Upper lobe of left lung (tissue), 6 donors: ENCODE results near the gene UVSSA. TPM values are rescaled to one million over a fixed set of nuclear protein-coding genes. Genes with fewer than 3 reads are reported as not detected.

ENCODE experiments used
- ATAC-seq, 2 donors: fragments of 200-7000 bp; cut with Tn5 transposase; one replicate each; pipeline ENCODE4 v1.9.1; 2022; ENCODE audit warnings: mild to moderate bottlenecking in 2 of 2, moderate library complexity in 2 of 2; ENCODE audit not compliant: low FRiP score in 2 of 2
- DNase-seq, 2 donors: peaks; one replicate each; pipeline ENCODE4 v3.0.0-alpha.2; 2019 to 2020
- H3K27ac ChIP-seq, 4 donors: fragments of 200-600 bp; sonication (generic); one replicate each; pipeline ENCODE4 v1.5.1; 2016 to 2019
- H3K27me3 ChIP-seq, 4 donors: fragments of 200-600 bp; sonication (generic); one replicate each; pipeline ENCODE4 v1.5.1; 2017 to 2019
- H3K36me3 ChIP-seq, 4 donors: fragments of 200-600 bp; sonication (generic); one replicate each; pipeline ENCODE4 v1.5.1; 2016 to 2019
- H3K4me1 ChIP-seq, 4 donors: fragments of 200-600 bp; sonication (generic); one replicate each; pipeline ENCODE4 v1.5.1; 2018 to 2019
- H3K4me3 ChIP-seq, 4 donors: fragments of 200-600 bp; sonication (generic); one replicate each; pipeline ENCODE4 v1.5.1; 2017 to 2019; ENCODE audit warnings: mild to moderate bottlenecking in 2 of 4, moderate library complexity in 1 of 4
- H3K9me3 ChIP-seq, 4 donors: fragments of 200-600 bp; sonication (generic); one replicate each; pipeline ENCODE4 v1.5.1; 2018 to 2019
- EP300 ChIP-seq, 4 donors: sonication (generic); formaldehyde crosslinking; IDR thresholded peaks; one replicate each; pipeline ENCODE4 v1.5.1; 2017; ENCODE audit warnings: antibody characterized with exemption in 4 of 4, control low read depth in 2 of 4
- POLR2A ChIP-seq, 4 donors: fragments of 450-650 bp; IDR thresholded peaks; one replicate each; pipeline ENCODE4 v1.5.1; 2016 to 2017; ENCODE audit warnings: antibody characterized with exemption in 4 of 4, mild to moderate bottlenecking in 2 of 4
- POLR2AphosphoS5 ChIP-seq, 2 donors: sonication (generic); formaldehyde crosslinking; IDR thresholded peaks; one replicate each; pipeline ENCODE4 v1.5.1; 2017; ENCODE audit warnings: antibody characterized with exemption in 2 of 2
- WGBS, 2 donors: methylation state at CpG; one replicate each; pipeline ENCODE4 v1.1.5; 2017 to 2018; 5-methylcytosine and 5-hydroxymethylcytosine counted together
- total RNA-seq, 6 donors: library from RNA; depleted of rRNA in 4 of 6; stranded (reverse); fragments of >200 nt in 4 of 6; gene quantifications; one replicate each; pipeline versions ENCODE4 v1.1.0 to v1.2.1, GENCODE V29; 2016 to 2021
- TF ChIP-seq, protein P1 (sequence below), 6 experiments: fragments of 450-650 bp in 4 of 6; fragments of 200-600 bp in 2 of 6; sonication (generic) in 2 of 6; IDR thresholded peaks; one replicate each; pipeline ENCODE4 v1.5.1; 2016 to 2019; ENCODE audit warnings: antibody characterized with exemption in 6 of 6
- donor health status: DM: no; HTN: no; CAD: no; lungs with moderate emphysema.
- donor health status: DM: no; HTN: yes; CAD: no; lungs with severe emphysema.

The UVSSA gene
- total RNA-seq, 6 donors from 2014 or later: 15.2 to 138 (median 46.5) TPM

DNA sequence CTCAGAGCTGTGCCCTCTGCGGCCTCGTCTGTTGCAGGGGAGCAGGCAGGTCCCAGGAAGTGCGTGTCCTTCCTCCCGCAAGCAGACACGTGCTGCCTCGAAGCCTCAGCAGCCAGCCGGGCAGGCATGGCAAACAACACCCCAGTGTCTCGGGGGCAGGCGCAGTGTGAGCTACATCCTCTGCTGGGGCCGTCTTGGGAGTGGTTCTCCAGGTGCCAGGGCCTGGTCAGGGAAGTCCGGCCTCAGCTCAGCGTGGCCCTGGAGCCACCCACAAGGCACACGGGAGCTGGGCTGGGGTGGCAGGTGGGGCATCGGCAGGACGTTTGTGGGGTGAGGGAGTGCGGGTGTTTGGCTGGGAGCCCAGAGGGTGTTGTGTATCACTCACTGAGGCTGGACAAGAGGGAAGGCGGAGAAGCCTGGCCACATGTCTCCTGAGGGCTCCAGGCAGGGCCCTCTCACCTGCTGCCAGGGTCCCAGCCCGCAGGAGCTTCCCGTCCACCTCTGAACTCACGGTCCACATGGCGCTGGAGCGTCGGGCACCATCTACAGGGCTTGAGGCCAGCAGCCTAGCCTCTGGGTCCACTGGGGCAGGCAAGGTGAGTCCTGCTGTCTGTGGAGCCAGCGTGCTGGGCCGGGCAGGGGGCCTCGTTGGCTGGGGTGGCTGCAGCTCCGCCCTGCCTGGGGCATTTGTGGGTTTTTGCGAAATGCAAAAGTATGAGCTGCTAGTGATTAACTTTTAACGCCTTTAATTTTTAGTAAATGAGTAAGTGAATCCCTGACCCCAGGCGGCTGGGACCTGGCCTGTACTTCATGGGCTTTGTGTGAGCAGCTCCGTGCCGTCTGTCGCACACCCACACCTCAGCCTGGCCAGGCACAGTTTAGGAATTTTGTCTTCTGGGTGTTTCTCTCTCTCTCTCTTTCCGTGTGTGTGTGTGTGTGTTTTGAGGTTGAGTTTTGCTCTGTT is 17.3 kb upstream of the UVSSA start:
- Histone ChIP-seq H3K9me3 (no peaks in the 10 kb centered on the region), H3K4me3 (no peak overlapping the region), H3K4me1 (peaks cover 0 to 7% (median 1%) of the 10 kb centered on the region in 4 donors), H3K27me3 (no peaks in the 10 kb centered on the region), H3K36me3 (peaks cover 11 to 84% (median 71%) of the 10 kb centered on the region in 4 donors), H3K27ac (peak overlapping the region in 2 of 4 donors; percentile 27 to 46)
- WGBS, 2 donors: 82 to 92% methylated on average over 14 to 31 of the region's 34 CpGs
- ATAC-seq: no peak
- TF ChIP-seq, protein P1, sequence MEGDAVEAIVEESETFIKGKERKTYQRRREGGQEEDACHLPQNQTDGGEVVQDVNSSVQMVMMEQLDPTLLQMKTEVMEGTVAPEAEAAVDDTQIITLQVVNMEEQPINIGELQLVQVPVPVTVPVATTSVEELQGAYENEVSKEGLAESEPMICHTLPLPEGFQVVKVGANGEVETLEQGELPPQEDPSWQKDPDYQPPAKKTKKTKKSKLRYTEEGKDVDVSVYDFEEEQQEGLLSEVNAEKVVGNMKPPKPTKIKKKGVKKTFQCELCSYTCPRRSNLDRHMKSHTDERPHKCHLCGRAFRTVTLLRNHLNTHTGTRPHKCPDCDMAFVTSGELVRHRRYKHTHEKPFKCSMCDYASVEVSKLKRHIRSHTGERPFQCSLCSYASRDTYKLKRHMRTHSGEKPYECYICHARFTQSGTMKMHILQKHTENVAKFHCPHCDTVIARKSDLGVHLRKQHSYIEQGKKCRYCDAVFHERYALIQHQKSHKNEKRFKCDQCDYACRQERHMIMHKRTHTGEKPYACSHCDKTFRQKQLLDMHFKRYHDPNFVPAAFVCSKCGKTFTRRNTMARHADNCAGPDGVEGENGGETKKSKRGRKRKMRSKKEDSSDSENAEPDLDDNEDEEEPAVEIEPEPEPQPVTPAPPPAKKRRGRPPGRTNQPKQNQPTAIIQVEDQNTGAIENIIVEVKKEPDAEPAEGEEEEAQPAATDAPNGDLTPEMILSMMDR (IDR thresholded peaks at IDR 0.05): no peak
- TF ChIP-seq EP300 (IDR thresholded peaks at IDR 0.05) (no peak), POLR2A (IDR thresholded peaks at IDR 0.05) (no peak), POLR2AphosphoS5 (IDR thresholded peaks at IDR 0.05) (no peak)
- peak in 1 of 2 donors; percentile 81 for DNase-seq

DNA sequence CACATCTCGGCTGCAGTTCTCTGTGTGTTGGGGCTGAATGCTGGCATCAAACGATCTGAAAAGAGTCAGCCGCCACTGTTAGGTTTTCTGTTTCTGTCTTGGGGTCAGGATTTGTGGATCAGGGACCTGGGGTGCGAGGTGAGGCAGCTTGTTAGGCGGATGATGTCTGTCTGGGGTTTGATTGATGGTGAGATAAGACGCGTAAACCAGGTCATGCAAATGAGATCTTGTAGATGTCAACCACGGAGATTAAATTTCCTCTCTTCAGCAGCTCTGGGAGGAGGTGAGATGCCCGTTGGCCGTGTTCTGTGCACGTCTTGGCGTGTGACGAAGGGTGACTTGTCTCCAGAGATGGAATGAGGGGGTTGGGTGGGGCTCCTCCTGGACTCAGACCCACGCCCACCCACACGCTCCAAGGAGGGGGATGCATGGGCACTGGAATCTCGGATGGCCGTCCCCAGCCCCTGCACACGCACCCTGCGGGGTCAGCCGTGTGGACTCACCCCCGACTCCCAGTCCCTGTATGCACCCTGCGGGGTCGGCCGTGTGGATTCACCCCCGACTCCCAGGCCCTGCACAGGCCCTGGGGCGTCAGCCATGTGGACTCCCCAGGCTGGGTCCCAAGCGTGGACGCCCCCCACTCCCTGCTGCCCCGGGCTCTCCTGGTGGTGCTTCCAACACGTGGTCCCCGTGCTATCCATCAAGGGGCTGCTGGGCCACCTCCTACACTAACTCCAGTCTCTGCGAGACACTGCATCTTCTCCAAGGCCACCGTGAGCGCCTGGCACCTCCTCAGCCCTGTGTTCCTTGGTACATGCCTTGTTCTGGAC is 16.0 kb upstream of the UVSSA start:
- ATAC-seq (no peak), DNase-seq (peak in 1 of 2 donors; percentile 60)
- Histone ChIP-seq H3K27me3 (no peaks in the 10 kb centered on the region), H3K9me3 (no peaks in the 10 kb centered on the region), H3K4me3 (no peak overlapping the region), H3K4me1 (peaks cover 0 to 7% (median 1%) of the 10 kb centered on the region in 4 donors), H3K27ac (no peak overlapping the region), H3K36me3 (peaks cover 11 to 76% (median 63%) of the 10 kb centered on the region in 4 donors)
- TF ChIP-seq POLR2AphosphoS5 (IDR thresholded peaks at IDR 0.05) (no peak), POLR2A (IDR thresholded peaks at IDR 0.05) (no peak), EP300 (IDR thresholded peaks at IDR 0.05) (no peak)
- TF ChIP-seq, protein P1 (IDR thresholded peaks at IDR 0.05): no peak
- 82 to 88% methylated on average over 20 to 34 of the region's 34 CpGs for WGBS, 2 donors

DNA sequence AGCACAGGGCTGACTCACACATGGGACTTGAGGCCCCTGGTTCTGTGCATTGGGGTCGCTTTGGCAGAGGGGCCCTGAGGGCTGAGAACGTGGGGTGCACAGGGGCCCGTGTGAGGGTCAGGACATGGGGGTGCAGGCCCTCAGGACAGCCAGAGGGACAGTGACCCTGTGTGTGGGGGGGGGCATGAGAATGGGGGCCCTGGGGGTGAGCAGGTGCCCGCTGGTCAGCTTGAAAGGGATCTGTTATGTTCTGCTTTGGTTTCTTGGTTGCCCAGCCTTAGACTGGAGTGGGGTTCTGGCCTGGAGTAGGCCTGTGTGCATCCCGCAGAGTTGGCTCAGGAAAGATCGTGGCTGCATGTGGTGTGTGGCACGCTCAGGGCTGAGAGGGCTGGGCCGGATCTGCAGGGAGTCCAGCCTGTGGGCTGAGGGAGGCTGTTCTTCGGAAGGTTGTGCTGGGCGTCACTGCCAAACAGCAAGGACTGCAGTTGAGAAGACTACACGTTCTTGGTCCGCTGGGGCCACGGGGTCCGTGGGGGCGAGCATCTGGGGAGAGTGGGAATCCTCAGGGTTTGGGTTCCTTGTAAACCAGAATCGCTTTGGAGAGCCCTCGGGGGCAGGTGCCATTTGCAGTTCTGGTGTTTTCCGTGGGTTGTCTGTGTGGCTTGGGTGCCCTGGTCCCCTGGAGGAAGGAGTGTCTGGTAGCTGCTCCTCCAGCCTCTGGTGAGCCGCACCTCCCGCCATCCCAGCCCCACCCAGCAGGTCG is 15.2 kb upstream of the UVSSA start:
- peaks cover 0 to 7% (median 1%) of the 10 kb centered on the region in 4 donors for H3K4me1 ChIP-seq
- H3K36me3 ChIP-seq: peaks cover 11 to 73% (median 59%) of the 10 kb centered on the region in 4 donors
- H3K9me3 ChIP-seq: no peaks in the 10 kb centered on the region

DNA sequence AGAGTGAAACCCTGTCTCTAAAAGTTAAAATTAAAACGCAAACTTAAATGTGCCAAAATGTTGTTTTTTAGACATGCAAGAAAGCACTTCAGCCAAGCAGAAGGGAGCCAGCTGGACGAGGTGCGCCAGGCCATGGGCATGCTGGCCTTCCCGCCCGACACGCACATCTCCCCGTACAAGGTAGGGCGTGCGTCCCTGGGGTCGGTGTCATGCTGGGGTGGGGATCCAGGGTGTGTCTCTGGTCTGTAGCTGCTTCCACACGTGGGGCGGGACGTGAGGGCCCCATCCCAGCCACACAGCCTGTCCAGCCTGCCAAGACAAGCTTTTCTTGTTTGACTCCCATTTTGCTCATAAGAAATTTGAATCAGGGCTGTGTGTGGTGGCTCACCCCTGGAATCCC is 14.3 kb upstream of the UVSSA start:
- no peaks in the 10 kb centered on the region for H3K27me3 ChIP-seq
- peaks cover 11 to 73% (median 60%) of the 10 kb centered on the region in 4 donors for H3K36me3 ChIP-seq
- TF ChIP-seq POLR2AphosphoS5 (IDR thresholded peaks at IDR 0.05): no peak
- no peak for TF ChIP-seq EP300 (IDR thresholded peaks at IDR 0.05)
- TF ChIP-seq POLR2A (IDR thresholded peaks at IDR 0.05): no peak
- TF ChIP-seq, protein P1 (IDR thresholded peaks at IDR 0.05): no peak
- H3K9me3 ChIP-seq: no peaks in the 10 kb centered on the region
- 97% methylated on average over 13 of the region's 13 CpGs for WGBS, 2 donors
- ATAC-seq (no peak), DNase-seq (peak in 1 of 2 donors; percentile 64)
- H3K27ac ChIP-seq: peak overlapping the region in 2 of 4 donors; percentile 24 to 36
- no peak overlapping the region for H3K4me3 ChIP-seq
- H3K4me1 ChIP-seq: peaks cover 0 to 7% (median 1%) of the 10 kb centered on the region in 4 donors

More for the DNA sequence above, 15.2 kb upstream of the UVSSA start:
- H3K4me3 ChIP-seq: no peak overlapping the region
- DNase-seq (peak in 1 of 2 donors; percentile 60), ATAC-seq (no peak)
- no peak overlapping the region for H3K27ac ChIP-seq
- WGBS, 2 donors: 95 to 97% methylated on average over 15 to 21 of the region's 21 CpGs
- H3K27me3 ChIP-seq: no peaks in the 10 kb centered on the region
- TF ChIP-seq POLR2A (IDR thresholded peaks at IDR 0.05) (no peak), POLR2AphosphoS5 (IDR thresholded peaks at IDR 0.05) (no peak), EP300 (IDR thresholded peaks at IDR 0.05) (no peak)
- TF ChIP-seq, protein P1 (IDR thresholded peaks at IDR 0.05): no peak
